ENCODE data around the gene APOL3.

Gene APOL3

GRCh38 chr22:36134182-36134581 is 26.4 kb downstream of the APOL3 start:
- no peak for TF ChIP-seq CTCF (IDR thresholded peaks at IDR 0.05; ENCODE audit: low read length, missing control alignments)
- no peak for DNase-seq (ENCODE audit: low read depth)
- H3K4me3 ChIP-seq (replicated peaks; ENCODE audit: low read depth, low read length) = no peak overlapping the region

DNA sequence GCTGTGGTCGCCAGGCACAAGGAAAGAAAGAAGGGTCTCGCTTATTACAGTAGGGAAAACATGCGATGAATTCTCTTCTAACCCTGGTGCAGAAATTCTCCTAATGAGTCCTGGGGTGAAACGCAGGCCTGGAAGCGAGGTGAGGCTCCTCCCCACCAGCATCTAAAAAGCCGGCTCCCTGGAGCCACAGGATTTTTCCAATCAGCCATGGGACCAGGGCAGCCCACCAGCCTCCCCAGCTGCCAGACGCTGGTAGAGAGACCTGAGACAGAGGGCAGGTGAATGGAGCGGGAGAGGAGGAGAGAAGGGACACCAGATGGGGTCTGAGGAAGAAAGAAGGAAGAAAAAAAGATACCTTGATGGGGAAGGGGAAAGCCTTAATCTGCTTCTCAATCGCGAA is 28.6 kb downstream of the APOL3 start:
- no peak overlapping the region for H3K4me3 ChIP-seq (replicated peaks; ENCODE audit: low read depth, low read length)
- no peak for DNase-seq (ENCODE audit: low read depth)

DNA sequence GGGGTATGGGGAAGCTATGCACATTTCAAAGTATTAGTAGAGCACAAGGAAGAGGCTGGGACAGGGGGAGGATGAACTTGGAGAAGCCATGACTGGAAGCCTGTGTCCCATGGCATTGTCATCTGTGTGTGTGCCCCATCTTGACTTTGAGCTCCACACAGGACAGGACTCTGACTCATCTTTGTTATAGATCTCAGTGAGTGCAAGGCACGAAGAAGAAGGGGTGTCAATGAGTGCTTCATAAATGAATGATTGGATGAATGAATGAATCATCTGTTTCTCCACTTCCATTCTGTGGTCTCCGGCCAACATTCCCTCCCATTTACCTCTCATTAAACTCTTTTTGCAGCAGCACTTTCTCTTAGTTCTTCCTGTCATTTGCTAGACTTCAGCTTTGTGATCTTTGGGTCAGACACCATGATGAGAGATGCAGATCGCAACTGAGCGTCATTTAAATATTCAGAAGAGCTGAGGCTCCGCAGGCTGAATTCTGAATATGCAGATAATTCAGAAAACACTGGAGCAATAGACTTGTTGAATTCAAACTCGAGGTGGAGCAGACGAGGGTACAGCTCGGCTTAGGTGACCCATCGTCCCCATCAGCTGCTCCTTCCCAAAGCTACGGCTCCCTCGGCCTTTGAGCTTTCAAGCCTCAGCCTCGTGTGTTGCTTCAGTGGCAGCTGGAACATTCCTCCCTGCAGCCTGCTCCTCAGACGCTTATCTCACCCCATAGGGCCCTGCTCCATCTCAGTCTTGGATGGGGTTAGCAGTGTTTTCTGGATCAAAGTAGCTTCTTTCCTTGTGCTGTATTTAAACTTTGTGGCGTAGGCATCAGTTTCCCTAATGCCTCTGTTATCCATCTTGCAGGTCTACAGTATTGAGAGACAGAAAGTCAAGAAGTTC is 30.8 kb downstream of the APOL3 start:
- H3K4me3 ChIP-seq (replicated peaks; ENCODE audit: low read depth, low read length) = no peak overlapping the region
- TF ChIP-seq CTCF (IDR thresholded peaks at IDR 0.05; ENCODE audit: low read length, missing control alignments) = no peak
- no peak for DNase-seq (ENCODE audit: low read depth)

More for the DNA sequence above, 28.6 kb downstream of the APOL3 start:
- no peak for TF ChIP-seq CTCF (IDR thresholded peaks at IDR 0.05; ENCODE audit: low read length, missing control alignments)

DNA sequence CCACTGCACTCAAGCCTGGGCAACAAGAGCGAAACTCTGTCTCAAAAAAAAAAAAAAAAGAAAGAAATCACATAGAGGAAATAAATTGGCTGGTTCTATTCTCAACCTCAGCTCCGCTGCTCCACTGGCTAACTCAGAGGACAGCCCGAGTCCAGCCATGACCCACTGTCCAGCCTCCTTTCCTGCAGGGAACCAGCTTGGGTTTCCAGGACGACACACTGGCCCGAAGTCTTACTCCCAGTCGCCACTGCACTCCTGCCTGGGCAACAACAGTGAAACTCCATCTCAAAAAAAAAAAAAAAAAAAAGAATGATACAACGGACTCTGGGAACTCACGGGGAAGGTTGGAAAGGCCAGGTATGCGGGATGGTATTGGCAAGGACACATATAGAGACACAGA is 31.5 kb downstream of the APOL3 start:
- TF ChIP-seq CTCF (IDR thresholded peaks at IDR 0.05; ENCODE audit: low read length, missing control alignments) = no peak
- no peak for DNase-seq (ENCODE audit: low read depth)
- no peak overlapping the region for H3K4me3 ChIP-seq (replicated peaks; ENCODE audit: low read depth, low read length)

- no peak for TF ChIP-seq CTCF (IDR thresholded peaks at IDR 0.05; ENCODE audit: low read length, missing control alignments)
- H3K4me3 ChIP-seq (replicated peaks; ENCODE audit: low read depth, low read length) = no peak overlapping the region
- DNase-seq (ENCODE audit: low read depth) = no peak
Measured at GRCh38 chr22:36125994-36126531, 34.5 kb downstream of the APOL3 start.

DNA sequence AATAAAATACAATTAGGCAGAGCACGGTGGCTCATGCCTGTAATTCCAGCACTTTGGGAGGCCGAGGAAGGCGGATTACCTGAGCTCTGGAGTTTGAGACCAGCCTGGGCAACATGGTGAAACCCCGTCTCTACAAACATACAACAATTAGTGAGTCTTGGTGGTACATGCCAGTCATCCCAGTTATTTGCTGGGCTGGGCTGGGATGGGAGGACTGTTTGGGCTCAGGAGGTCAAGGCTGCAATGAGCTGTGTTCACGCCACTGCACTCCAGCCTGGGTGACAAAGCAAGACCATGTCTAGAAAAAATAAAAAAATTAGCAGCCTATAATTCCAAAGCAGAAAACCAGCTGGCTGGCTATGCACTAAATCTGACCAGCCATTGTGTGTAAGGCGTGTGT is 35.1 kb downstream of the APOL3 start:
- no peak for DNase-seq (ENCODE audit: low read depth)
- no peak overlapping the region for H3K4me3 ChIP-seq (replicated peaks; ENCODE audit: low read depth, low read length)
- no peak for TF ChIP-seq CTCF (IDR thresholded peaks at IDR 0.05; ENCODE audit: low read length, missing control alignments)
